Lung (tissue), 12 donors: Measurements from ENCODE around the gene MYRIP. TPM values are rescaled to one million over a fixed set of nuclear protein-coding genes. Genes with fewer than 3 reads are reported as not detected.

Experiments used
- ATAC-seq: fragments of 200-7000 bp; cut with Tn5 transposase; one replicate; pipeline ENCODE4 v1.9.1; 2020; ENCODE audit warnings: moderate number of reproducible peaks; ENCODE audit not compliant: insufficient read depth, low FRiP score
- DNase-seq, 3 donors: peaks; one replicate each; pipeline ENCODE4 v3.0.0-alpha.2; 2013 to 2017
- H3K27ac ChIP-seq, 2 donors: one replicate each; pipeline ENCODE4 v1.5.1; 2013; ENCODE audit warnings: mild to moderate bottlenecking in 2 of 2, moderate library complexity in 2 of 2, control low read depth in 1 of 2, inconsistent platforms in 1 of 2, low read depth in 1 of 2, low read length in 1 of 2
- H3K27me3 ChIP-seq, 3 donors: one replicate each; pipeline ENCODE4 v1.5.1; 2013; ENCODE audit warnings: low read length in 2 of 3; ENCODE audit not compliant: control insufficient read depth in 3 of 3, insufficient read depth in 3 of 3
- H3K36me3 ChIP-seq, 4 donors: one replicate each; pipeline ENCODE4 v1.5.1; 2013; ENCODE audit warnings: low read length in 4 of 4, mild to moderate bottlenecking in 1 of 4, moderate library complexity in 1 of 4; ENCODE audit not compliant: control insufficient read depth in 4 of 4, insufficient read depth in 4 of 4
- H3K4me1 ChIP-seq, 5 donors: one replicate each; pipeline ENCODE4 v1.5.1; 2013; ENCODE audit warnings: low read length in 5 of 5, mild to moderate bottlenecking in 2 of 5, moderate library complexity in 1 of 5; ENCODE audit not compliant: control insufficient read depth in 5 of 5, insufficient read depth in 5 of 5
- H3K4me3 ChIP-seq: one replicate; pipeline ENCODE4 v1.5.1; 2013; ENCODE audit warnings: mild to moderate bottlenecking, control low read depth, moderate library complexity
- H3K9ac ChIP-seq, 2 donors: one replicate each; pipeline ENCODE4 v1.5.1; 2013; ENCODE audit warnings: low read length in 2 of 2, control low read depth in 1 of 2; ENCODE audit not compliant: insufficient read depth in 1 of 2
- H3K9me3 ChIP-seq, 4 donors: one replicate each; pipeline ENCODE4 v1.5.1; 2013; ENCODE audit warnings: low read length in 3 of 4, mild to moderate bottlenecking in 1 of 4, moderate library complexity in 1 of 4; ENCODE audit not compliant: control insufficient read depth in 4 of 4, insufficient read depth in 3 of 4
- CTCF ChIP-seq: IDR thresholded peaks from 2 replicates; pipeline ENCODE4 v1.5.1; 2012; ENCODE audit warnings: mild to moderate bottlenecking; ENCODE audit errors: control extremely low read depth, extremely low read depth
- WGBS, 2 donors: extraction: QIAGEN DNeasy Blood & Tissue Kit; methylation state at CpG; one replicate each; pipeline ENCODE4 v1.1.7; 2013; 5-methylcytosine and 5-hydroxymethylcytosine counted together
- polyA plus RNA-seq, 2 donors: library from polyadenylated mRNA; stranded (reverse); fragments of 200-250 nt; gene quantifications; one replicate each; pipeline ENCODE4 v1.2.1, GENCODE V29; 2013
- total RNA-seq, 2 donors: library from RNA; depleted of rRNA in 1 of 2; stranded (reverse); fragments of >200 nt in 1 of 2; gene quantifications; one replicate each; pipeline ENCODE4 v1.2.1, GENCODE V29; 2014 to 2021
- donor health status: control.
- donor health status: control.
- donor health status: Bipolar disorder and iron deficiency.
- donor health status: healthy.
- donor health status: DM: yes; HTN: yes; CAD: no.

Gene MYRIP
- total and polyA plus RNA-seq, 4 donors: 0.30 to 2.5 (median 0.77) TPM

DNA sequence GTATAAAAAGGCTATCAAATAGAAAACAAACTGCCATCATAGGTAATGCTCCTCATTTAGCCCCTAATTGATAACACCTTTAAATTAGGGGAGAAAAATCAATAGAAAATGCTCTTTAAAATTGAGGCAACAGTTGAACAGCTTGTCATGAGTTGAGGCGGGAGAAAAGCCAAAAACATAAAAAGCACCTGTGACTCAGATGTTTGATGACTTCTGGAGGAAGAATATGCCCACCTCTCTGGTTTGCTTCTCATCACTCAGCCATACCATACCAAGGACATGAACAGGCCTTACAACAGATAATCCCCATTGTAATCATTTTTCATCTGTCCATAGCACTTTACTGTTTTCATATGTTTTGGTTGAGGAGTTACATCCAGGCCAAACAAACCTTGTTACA lies 246.0 kb downstream of the MYRIP start:
- 93 to 100% methylated on average over 1 of the region's 1 CpG for WGBS, 2 donors
- no peak overlapping the region for H3K4me3 ChIP-seq
- H3K27ac ChIP-seq: no peak overlapping the region
- ATAC-seq: no peak
- no peak for TF ChIP-seq CTCF
- H3K9me3 ChIP-seq: no peaks in the 10 kb centered on the region
- no peak overlapping the region for H3K9ac ChIP-seq
- no peak for DNase-seq
- H3K36me3 ChIP-seq: no peaks in the 10 kb centered on the region
- peaks cover 0 to 3% (median 0%) of the 10 kb centered on the region in 5 donors for H3K4me1 ChIP-seq
- no peaks in the 10 kb centered on the region for H3K27me3 ChIP-seq

DNA sequence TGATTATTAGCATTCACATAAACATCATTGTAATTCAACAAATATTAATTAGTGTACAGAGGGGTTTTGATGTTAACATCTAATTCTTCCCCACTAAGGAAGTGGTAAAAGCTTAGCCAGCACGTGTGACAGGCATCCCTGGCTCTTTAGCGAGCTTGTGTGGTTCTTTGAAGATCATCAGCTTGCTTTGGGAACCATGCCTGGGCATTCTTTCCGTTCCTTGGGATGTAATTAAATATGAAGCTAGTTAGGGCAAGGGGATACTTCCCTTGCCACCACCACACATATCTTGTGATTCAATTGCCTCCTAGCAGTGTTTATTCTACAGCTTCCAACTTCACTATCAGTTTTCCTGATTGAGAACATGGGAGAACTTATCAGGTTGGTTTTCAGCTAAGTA lies 246.5 kb downstream of the MYRIP start:
- Histone ChIP-seq H3K36me3 (no peaks in the 10 kb centered on the region), H3K27me3 (no peaks in the 10 kb centered on the region), H3K4me3 (no peak overlapping the region), H3K9ac (no peak overlapping the region), H3K9me3 (no peaks in the 10 kb centered on the region), H3K4me1 (peaks cover 0 to 3% (median 0%) of the 10 kb centered on the region in 5 donors), H3K27ac (no peak overlapping the region)
- DNase-seq: no peak
- 65 to 69% methylated on average over 3 of the region's 3 CpGs for WGBS, 2 donors
- no peak for ATAC-seq
- TF ChIP-seq CTCF: no peak

DNA sequence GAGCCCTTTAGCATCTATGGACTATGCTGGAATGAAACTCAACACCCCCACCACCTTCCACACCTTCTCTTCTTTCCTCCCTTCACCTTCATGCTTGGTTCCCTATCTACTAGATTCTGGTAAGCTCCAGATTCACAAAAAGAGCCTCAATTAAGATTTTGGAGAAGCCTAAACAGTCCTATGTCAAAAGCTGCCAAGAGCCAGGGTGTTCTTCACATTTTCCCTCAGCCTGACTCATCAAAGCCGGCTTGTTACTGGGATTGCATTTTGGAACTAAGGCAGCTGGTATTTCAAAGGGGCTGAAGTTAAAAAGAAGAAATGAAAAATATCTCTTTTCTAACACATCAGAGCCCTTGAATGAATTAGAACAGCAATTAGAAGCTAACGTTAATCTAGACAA lies 247.7 kb downstream of the MYRIP start:
- no peaks in the 10 kb centered on the region for H3K9me3 ChIP-seq
- DNase-seq: no peak
- H3K27me3 ChIP-seq: no peaks in the 10 kb centered on the region
- no peak overlapping the region for H3K27ac ChIP-seq
- H3K9ac ChIP-seq: no peak overlapping the region
- peaks cover 0 to 3% (median 0%) of the 10 kb centered on the region in 5 donors for H3K4me1 ChIP-seq
- WGBS, 2 donors: 92 to 97% methylated on average over 2 of the region's 2 CpGs
- H3K36me3 ChIP-seq: no peaks in the 10 kb centered on the region
- ATAC-seq: no peak
- TF ChIP-seq CTCF: no peak
- H3K4me3 ChIP-seq: no peak overlapping the region

DNA sequence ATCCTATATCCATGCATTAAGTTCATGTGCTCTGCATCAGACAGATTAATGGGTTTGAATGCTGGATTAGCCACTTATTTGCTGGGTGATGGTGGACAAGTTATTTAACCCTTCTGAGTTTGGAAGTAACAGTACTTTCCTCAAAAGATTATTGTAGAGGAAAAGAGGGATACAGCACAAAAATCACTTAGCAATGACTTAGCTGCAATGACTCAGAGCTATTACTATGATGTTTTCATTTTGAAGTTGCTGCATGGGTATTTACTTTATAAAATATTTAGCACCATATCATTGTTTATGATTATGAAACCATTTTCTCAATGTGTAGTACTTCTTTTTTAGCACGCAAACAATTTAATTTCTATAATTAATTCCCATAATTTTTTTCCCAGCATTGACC lies 248.4 kb downstream of the MYRIP start:
- no peak for DNase-seq
- Histone ChIP-seq H3K36me3 (no peaks in the 10 kb centered on the region), H3K4me3 (no peak overlapping the region), H3K9me3 (no peaks in the 10 kb centered on the region), H3K9ac (no peak overlapping the region), H3K27ac (no peak overlapping the region), H3K27me3 (no peaks in the 10 kb centered on the region), H3K4me1 (peaks cover 0 to 3% (median 0%) of the 10 kb centered on the region in 5 donors)
- WGBS, 2 donors: 92 to 97% methylated on average over 1 of the region's 1 CpG
- ATAC-seq: no peak
- TF ChIP-seq CTCF: no peak
